LHCN-M2 (cell line): ENCODE measurements around the gene POLR2H. TPM values are rescaled to one million over a fixed set of nuclear protein-coding genes. Genes with fewer than 3 reads are reported as not detected.

Experiments
- DNase-seq: peaks from one replicate; pipeline ENCODE4 v3.0.0-alpha.2; 2012; ENCODE audit warnings: low read depth
- total RNA-seq: library from RNA; depleted of rRNA; stranded (reverse); fragments of >200 nt; gene quantifications from 2 replicates; pipeline ENCODE4 v1.2.3, GENCODE V29; 2014

The POLR2H gene
- total RNA-seq, 1 experiment from 2014 or later, result 116 TPM

DNA sequence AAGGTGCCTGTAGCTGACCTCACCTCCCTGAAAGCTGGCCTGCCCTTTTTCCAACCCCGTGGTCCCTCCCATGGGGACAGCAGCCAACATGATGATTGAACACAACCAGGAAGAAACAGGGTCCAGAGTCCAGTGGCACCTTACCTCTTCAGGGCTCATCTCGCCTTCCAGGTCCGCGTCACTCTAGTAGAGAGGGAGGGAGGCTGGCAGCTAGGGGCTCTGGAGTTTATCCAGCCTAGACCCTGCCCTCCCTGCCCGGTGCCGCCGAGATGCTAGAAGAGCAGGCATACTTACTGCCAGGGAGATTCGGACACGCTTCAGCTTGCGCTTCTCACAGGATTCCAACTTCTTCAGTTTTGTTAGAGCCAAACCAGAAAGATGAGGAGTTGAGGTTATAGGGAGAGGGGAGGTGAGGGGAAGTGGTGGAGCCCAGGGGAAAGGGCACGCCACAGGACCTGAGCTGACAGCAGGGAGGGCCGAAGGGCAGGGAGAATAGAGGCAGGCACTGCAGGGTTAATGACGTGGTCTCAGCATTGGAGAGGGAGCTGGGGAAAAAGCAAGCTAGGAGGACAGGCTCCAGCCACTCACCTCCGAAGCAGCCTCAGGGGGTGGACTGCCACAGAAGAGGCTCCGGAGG lies 9.2 kb upstream of the POLR2H start:
- DNase-seq, result no peak

GRCh38 chr3:184352897-184353545 lies 8.5 kb upstream of the POLR2H start:
- DNase-seq, result no peak

- DNase-seq, result no peak
Observed at GRCh38 chr3:184353546-184353941, 8.0 kb upstream of the POLR2H start.

DNA sequence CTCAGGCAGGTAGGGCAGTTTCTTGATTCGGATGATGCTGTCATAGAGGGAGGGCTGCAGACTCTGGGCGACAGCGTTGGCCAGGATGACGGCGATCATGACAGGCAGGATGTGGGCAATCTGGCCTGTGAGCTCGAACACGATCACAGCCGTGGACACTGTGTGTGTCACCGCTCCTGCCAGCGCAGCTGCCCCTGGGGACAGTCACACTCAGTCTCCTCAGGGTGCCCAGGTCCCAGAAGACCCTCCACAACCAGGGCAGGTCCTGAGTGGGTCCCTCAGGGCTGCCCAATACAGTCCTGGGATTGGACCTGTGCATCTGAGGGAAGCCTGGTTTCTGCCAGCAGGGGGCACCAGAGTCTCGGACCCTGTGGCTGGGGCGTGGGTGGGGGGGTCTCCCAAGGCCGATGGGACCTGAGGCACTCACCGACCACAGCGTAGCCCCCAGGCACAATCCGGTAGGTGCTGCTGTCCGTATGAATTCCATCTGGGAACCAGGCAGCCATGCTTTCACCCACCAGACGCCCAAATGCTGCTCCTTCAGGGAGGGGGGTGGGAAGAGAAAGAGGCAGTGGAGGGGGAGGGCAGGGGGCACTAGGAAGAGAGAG lies 7.3 kb upstream of the POLR2H start:
- DNase-seq, result no peak

- no peak for DNase-seq
Observed at GRCh38 chr3:184354754-184355153, 6.8 kb upstream of the POLR2H start.

GRCh38 chr3:184355261-184356040 lies 6.1 kb upstream of the POLR2H start:
- no peak for DNase-seq

GRCh38 chr3:184357248-184358123 lies 4.0 kb upstream of the POLR2H start:
- DNase-seq, result no peak

DNA sequence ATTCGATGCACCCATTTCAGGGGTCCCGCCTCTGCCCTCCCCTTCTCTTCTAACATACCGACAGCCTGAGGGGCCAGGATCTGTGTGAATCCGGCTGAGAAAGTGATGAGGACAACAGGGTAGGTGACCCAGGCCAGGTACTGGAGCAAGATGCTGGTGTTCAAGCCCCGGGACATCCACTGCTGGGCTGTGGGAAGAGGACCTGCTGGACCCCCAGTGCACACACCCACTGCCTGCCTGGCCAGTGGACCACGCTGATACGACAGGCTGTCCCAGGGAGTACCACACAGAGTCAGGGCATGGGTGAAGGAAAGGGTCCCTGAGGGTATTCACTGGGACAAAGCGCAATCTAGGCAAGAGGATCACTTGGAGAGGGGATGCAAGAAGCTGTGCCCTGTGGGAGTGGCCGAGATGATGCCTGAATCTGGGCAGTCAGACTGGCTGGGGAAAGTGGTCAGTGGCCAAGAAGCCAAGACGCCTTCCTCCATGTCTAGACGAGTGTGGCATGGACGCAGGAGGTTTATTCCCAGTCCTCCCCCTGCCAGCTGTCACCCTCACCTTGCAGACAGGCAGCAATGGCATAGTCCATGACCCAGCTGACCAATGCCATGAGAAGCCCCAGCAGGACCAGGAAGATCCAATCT lies 3.3 kb upstream of the POLR2H start:
- no peak for DNase-seq

- DNase-seq, result no peak
Observed at GRCh38 chr3:184358921-184359350, 2.6 kb upstream of the POLR2H start.

DNA sequence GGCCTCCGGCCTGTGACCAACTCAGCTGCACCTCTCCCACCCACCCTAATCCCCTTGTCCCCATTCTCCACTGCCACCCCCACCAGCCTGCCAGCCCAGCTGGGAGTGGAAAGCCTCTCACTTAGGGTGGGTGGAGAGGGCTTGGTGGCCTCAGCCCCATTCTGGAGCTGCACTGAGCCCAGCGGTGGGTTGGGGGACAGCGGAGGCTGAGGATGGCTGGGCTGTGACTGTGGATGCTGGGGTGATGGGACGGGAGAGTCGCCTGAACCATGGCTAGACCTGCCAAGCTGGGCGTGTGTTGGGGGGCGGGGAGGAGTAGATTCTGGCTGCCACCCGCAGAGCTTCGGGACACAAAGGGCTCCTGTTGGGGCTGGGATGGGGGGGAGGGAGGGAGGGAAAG lies 1.9 kb upstream of the POLR2H start:
- DNase-seq, result no peak

GRCh38 chr3:184360070-184360928 lies 1.2 kb upstream of the POLR2H start:
- DNase-seq, result no peak

GRCh38 chr3:184360929-184361531 lies 480 bp upstream of the POLR2H start:
- DNase-seq, result no peak

- no peak for DNase-seq
Observed at GRCh38 chr3:184361932-184362667, 590 bp downstream of the POLR2H start.

- peak; percentile 96 for DNase-seq
Observed at GRCh38 chr3:184362668-184363546, 1.4 kb downstream of the POLR2H start.

DNA sequence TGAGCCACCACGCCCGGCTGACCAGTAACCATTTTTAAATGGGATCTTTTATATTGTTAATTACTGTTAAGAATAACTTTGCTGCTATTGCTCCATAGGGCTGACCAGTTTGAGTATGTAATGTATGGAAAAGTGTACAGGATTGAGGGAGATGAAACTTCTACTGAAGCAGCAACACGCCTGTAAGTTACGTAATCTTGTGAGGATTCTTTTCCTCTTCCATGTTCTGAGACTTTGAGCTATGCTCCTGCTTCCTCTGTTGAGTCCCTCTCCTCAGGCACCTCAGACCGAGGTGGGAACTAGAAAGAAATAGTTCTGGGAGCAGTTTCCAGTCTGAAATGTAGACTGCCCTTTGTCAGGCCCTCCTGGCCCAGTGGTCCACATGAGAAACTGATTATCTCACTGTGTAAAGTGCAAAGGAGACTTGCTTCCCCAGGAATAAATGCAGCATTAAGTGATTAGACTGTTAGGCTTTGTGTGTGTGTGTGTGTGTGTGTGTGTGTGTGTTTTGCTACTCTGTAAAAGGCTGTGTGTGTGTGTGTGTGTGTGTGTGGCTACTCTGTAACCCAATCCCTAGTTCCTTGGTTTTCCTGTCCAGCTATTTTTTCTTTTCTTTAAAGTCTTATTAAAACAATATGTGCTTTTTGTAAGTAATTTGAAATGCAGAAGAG lies 5.2 kb downstream of the POLR2H start:
- peak; percentile 44 for DNase-seq

GRCh38 chr3:184368116-184368515 lies 6.6 kb downstream of the POLR2H start:
- DNase-seq, result no peak

GRCh38 chr3:184368586-184369183 lies 7.2 kb downstream of the POLR2H start:
- peak; percentile 71 for DNase-seq
